GM18508 (cell line): ENCODE results near the gene KLF14.
"Not testable (repeated sequence)": the region's sequence is repeated elsewhere in the genome, so short reads cannot be mapped to it uniquely, and the experiment has no call there.

ENCODE experiments used
- ATAC-seq: cut with Tn5 transposase; IDR thresholded peaks from one replicate; pipeline ENCODE4 v1.9.1; 2021; ENCODE audit warnings: moderate number of reproducible peaks; ENCODE audit not compliant: insufficient read depth, unreplicated experiment

KLF14 gene

GRCh38 chr7:130721486-130722277, 12.3 kb downstream of the KLF14 start:
- ATAC-seq, result no peak

GRCh38 chr7:130719541-130719940, 14.5 kb downstream of the KLF14 start:
- ATAC-seq, result no peak

DNA sequence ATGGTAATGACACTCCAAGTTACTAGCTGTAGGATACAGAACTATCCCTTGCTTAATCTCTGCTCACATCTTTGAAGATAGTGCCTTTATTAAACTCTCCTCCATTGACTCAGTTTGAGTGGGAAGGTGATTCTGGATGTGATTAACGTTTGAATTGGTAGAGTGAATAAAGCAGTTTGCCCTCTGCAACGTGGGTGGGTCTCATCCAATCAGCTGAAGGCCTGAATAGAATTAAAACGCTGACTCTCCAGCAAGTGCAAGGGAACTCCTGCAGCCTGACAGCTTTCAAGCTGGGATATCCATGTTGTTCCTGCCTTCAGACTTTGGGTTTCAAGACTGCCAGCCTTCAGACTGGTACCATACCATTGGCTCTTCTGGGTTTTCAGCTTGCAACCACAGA, 21.6 kb downstream of the KLF14 start:
- ATAC-seq, result no peak

DNA sequence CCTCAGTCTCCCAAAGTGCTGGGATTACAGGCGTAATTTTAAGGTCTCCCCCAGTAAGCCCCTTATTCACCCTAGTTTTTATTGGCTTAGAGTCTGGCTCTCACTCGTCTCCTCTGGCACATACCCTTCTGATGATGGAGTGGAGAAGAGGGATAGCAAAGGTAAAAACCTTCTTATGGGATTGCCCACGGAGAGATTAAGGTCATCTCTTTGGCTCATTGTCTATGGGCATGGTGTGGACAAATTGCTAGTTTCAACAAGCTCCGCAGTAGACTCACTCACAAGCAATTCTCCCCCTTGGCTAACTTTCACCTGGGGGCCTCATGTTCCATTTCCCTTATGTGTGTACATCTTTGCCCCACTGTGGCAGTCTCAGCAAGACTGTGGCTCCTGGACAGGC, 25.2 kb downstream of the KLF14 start:
- no peak for ATAC-seq

DNA sequence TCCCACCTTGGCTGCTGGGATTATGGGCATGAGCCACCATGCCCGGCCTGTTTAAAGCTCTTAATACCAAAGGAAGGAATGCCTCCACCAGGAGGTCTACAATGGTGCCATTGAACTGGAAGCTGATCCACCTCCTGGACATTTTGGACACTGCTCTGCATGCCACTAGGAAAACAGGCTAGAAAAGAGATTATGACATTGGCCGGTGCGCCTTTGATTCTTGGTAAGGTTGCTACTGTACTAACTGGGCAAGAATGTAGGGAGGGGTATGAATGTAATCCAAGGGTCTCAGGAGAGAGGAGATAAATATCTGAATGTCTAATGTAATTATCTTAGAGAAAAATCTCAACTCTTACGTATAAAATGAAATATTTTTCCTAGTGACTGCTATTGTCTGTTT, 26.0 kb downstream of the KLF14 start:
- no peak for ATAC-seq

DNA sequence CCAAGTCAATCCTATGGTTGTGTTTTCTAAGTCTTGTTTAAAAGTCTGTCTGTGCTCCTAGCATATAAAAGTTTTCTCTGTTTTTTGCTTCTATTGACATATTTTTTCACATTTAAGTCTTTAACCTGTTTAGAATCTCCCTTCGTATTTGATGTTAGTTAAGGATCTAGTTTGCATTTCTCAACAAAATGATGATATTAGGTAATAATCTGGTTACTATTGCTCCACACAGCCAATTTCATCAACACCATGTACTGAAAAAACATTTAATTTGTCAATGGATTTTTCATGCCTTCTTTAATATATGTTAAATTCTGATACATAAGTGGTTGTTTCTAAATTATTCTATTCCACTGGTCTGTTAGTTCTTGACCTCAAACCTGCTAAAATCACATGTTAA, 30.2 kb downstream of the KLF14 start:
- no peak for ATAC-seq

- ATAC-seq, result no peak
These were observed 32.4 kb downstream of the KLF14 start for GRCh38 chr7:130701650-130702049.

DNA sequence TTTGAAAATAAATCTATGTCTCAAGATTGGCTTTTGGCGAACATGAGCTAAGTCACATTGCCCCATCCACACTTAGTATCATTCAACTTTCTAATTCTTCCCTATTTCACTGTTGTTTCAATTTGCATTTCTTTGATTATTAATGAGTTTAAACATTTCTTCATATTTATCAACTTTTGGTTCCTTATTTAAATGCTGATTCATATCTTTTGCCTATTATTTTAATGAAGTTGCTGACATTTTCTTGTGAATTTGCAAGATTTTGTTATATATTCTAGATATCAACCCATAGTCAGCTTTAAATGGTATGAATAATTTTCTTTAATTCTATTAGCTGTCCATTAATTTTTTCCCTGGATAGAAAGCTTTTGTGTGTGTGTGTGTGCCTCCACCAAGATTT, 33.2 kb downstream of the KLF14 start:
- no peak for ATAC-seq

DNA sequence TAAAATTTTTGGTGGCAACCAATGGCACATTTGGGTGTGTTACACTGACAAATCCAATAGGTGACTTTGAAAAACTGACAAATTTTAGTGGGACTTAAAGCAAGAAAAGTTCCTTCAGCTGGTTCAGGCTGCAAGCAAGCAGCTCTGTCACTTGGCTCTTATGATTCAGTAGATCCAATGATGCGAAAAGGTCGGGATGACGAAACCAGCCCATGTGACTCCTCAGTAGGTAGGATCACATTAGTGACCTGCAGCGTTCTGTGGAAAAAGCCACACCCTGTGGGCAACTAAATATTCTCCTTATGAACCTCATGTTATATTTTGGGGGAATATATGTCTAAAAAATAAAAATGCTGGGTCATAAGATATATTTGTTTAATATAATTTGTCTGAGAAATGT, 34.3 kb downstream of the KLF14 start:
- no peak for ATAC-seq

DNA sequence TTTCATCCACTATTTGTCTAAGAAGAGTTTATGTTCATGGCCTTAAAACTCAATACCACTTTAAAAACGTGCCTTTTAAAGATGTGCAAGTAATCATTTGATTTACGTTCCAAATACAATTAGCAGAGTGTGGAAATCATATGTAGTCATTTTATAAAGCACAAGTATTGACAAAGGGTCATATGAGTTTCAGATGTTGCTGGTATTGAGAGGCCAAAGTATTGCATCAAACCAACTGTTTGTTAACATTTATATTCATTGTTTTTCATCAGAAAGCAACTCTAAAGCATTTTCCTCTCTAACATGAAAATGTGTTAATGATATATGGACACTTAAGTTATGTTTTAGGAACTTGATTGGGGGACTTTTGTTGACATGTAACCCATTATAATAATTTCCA, 36.2 kb downstream of the KLF14 start:
- ATAC-seq, result no peak

DNA sequence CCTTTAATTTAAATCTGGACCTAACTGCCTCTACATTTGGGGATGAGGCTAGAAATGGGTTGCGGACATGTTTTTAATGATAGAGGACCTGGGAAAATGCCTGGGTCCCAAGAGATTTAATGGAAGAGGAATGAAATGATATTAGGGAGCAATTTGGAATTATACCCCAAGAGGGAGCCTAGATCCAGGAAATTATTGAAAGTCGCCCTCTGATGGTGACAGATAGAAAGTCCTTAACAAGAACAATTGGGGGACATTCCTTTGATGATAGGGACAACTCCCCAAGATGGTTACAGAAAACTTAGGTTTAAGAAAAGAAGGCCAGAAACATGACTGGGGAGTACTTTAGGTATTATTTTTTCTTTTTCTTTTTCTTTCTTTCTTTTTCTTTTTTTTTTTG, 38.2 kb downstream of the KLF14 start:
- no peak for ATAC-seq

- ATAC-seq, result not testable (repeated sequence)
These were observed 41.6 kb downstream of the KLF14 start for GRCh38 chr7:130692396-130692795.

DNA sequence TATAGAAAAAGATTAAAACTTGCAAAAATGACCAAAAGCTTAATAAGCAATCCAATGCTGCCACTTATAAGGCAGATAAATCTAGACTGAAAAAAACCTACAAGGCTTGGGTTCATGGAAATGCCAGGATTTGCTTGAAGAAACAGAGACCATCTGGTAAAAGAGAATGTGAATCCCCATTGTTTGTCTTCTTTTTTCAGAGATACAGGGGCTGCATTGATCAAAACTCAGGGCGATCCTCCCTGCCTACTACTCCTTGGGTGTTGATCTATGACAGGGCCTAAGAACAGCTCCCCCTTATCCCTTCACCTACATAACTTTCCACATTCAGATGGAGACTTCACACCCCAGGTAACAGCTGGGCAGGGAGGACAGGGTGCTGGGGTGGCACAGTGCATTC, 44.3 kb downstream of the KLF14 start:
- no peak for ATAC-seq

- no peak for ATAC-seq
These were observed 51.0 kb downstream of the KLF14 start for GRCh38 chr7:130683026-130683425.
